Common myeloid progenitor, CD34-positive (primary cell): ENCODE measurements around the gene SETD5.

Experiments used
- CTCF ChIA-PET: fragments of 350-600 bp; sonication (Branson Sonifier 250); formaldehyde crosslinking; loops from one replicate; lab custom pipeline; 2021; ENCODE audit warnings: antibody characterized with exemption; lab: Charles Lee
- POLR2A ChIA-PET: fragments of 350-600 bp; sonication (Branson Sonifier 250); formaldehyde crosslinking; loops from one replicate; lab custom pipeline; 2021; ENCODE audit warnings: antibody characterized with exemption; lab: Charles Lee
- DNase-seq, 3 donors: peaks; one replicate each; pipeline versions ENCODE4 v3.0.0 to v3.0.0-alpha.2; 2013
- H3K27ac ChIP-seq, 2 experiments: 1 replicate in 1 of 2; 2 replicates in 1 of 2; pipeline ENCODE4 v1.7.0; 2013; ENCODE audit warnings: inconsistent platforms in 2 of 2, low read length in 2 of 2, mild to moderate bottlenecking in 2 of 2, low read depth in 1 of 2, moderate library complexity in 1 of 2; ENCODE audit not compliant: severe bottlenecking in 2 of 2, insufficient read depth in 1 of 2, poor library complexity in 1 of 2
- H3K27me3 ChIP-seq, 5 experiments: replicated peaks in 2 of 5; 1 replicate in 3 of 5; 2 replicates in 2 of 5; pipeline versions ENCODE4 v1.6.1 to v1.7.0; 2013; ENCODE audit warnings: low read length in 4 of 5, mild to moderate bottlenecking in 2 of 5, moderate library complexity in 2 of 5, inconsistent platforms in 1 of 5; ENCODE audit not compliant: insufficient read depth in 5 of 5, control insufficient read depth in 4 of 5
- H3K36me3 ChIP-seq, 4 experiments: 1 replicate in 2 of 4; 2 replicates in 2 of 4; pipeline versions ENCODE4 v1.6.1 to v1.7.0; 2013; ENCODE audit warnings: low read length in 3 of 4, control low read depth in 1 of 4, mild to moderate bottlenecking in 1 of 4; ENCODE audit not compliant: control insufficient read depth in 4 of 4, insufficient read depth in 4 of 4
- H3K4me1 ChIP-seq, 4 experiments: 1 replicate in 3 of 4; 2 replicates in 1 of 4; pipeline versions ENCODE4 v1.6.1 to v1.7.1; 2013; ENCODE audit warnings: low read length in 3 of 4, mild to moderate bottlenecking in 3 of 4, control low read depth in 1 of 4, inconsistent platforms in 1 of 4, moderate library complexity in 1 of 4; ENCODE audit not compliant: control insufficient read depth in 4 of 4, insufficient read depth in 4 of 4; ENCODE audit errors: control extremely low read depth in 1 of 4
- H3K4me3 ChIP-seq, 7 experiments: 1 replicate in 4 of 7; 2 replicates in 3 of 7; pipeline versions ENCODE4 v1.5.1 to v1.7.0; 2013; ENCODE audit warnings: mild to moderate bottlenecking in 7 of 7, low read length in 6 of 7, moderate library complexity in 6 of 7, inconsistent platforms in 2 of 7, low read depth in 2 of 7, control low read depth in 1 of 7; ENCODE audit not compliant: insufficient read depth in 4 of 7, control insufficient read depth in 1 of 7; ENCODE audit errors: extremely low read depth in 1 of 7
- H3K9me3 ChIP-seq, 5 experiments: 1 replicate in 4 of 5; 2 replicates in 1 of 5; pipeline versions ENCODE4 v1.6.1 to v1.7.1; 2013; ENCODE audit warnings: low read length in 4 of 5, mild to moderate bottlenecking in 2 of 5, inconsistent platforms in 1 of 5, low read depth in 1 of 5, moderate library complexity in 1 of 5; ENCODE audit not compliant: control insufficient read depth in 4 of 5, insufficient read depth in 2 of 5; ENCODE audit errors: control extremely low read depth in 1 of 5
- WGBS: methylation state at CpG from one replicate; pipeline ENCODE4 v1.1.5; 2013; ENCODE audit not compliant: insufficient coverage; 5-methylcytosine and 5-hydroxymethylcytosine counted together

The SETD5 gene

GRCh38 chr3:9361691-9362388, 35.6 kb upstream of the SETD5 start:
- peak overlapping the region in 2 of 7 experiments; percentile 87 to 88 for H3K4me3 ChIP-seq
- H3K27me3 ChIP-seq = no peaks in the 10 kb centered on the region
- H3K27ac ChIP-seq = peak overlapping the region; percentile 95 to 98
- H3K4me1 ChIP-seq = peaks cover 9 to 14% (median 11%) of the 10 kb centered on the region in 4 experiments
- ChIA-PET POLR2A (interaction anchor here (1.7 to 4.1 kb wide), 2 partner anchors 34 to 37 kb away, joined by 6 to 70 read pairs; partner anchors contain the start of gene SETD5), CTCF (interaction anchor here (1.4 to 4.6 kb wide), 8 partner anchors 9 to 63 kb away, joined by 5 to 42 read pairs (median 10); no protein-coding TSS in a partner anchor)
- WGBS = 95% methylated on average over 4 of the region's 5 CpGs
- no peaks in the 10 kb centered on the region for H3K9me3 ChIP-seq
- no peak for DNase-seq
- H3K36me3 ChIP-seq = peaks cover 3 to 17% (median 9%) of the 10 kb centered on the region in 4 experiments

DNA sequence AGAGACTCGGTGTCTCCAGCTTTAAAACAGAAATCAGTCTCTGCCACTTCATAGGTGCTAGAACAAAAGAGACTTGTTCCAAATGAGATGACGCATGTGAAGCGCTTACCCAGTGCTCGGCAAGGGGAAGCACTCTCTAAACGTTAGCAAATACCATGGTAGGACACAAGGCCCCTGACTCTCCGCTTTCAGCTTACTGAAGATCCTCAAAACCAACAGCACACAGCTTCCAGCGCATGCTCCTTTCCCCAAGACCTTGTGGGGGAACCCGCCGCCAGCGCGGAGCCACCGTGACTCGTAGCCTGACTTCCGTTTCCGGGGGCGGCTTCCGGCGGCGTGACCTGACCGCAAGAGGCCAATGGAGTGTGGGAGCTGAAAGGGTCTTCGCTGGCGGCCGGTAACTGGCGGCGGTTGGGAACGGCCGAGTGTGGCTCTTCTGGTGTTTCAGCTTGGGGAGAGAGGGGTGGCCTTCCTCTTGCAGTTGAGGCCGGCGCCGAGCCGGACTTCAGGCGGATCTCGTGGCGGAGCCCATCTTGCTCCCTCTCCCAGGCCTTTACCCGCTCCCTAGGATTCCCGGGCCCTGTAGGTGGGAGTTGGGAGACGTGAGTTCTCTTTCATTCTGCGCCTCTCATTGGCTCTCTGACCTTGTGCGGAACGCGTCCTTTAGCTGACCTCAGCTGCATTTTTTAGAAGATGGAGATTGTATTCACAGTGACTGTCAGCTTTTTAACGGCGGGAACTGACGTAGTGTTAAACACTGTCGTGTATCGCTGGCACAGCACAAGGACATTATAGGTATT, 34.5 kb upstream of the SETD5 start, which contains the start of gene THUMPD3:
Gene THUMPD3 (plus strand): TSS at position 324 of the 800 bp plus-strand sequence. CDS start 2,015 bp downstream, outside the sequence.
- DNase-seq = peak; percentile 96 to 99 (median 98)
- peaks cover 3 to 25% (median 13%) of the 10 kb centered on the region in 4 experiments for H3K36me3 ChIP-seq
- H3K27me3 ChIP-seq = no peaks in the 10 kb centered on the region
- POLR2A ChIA-PET = interaction anchor here (0.6 to 4.1 kb wide), 12 partner anchors 8 to 128 kb away, joined by 3 to 70 read pairs (median 4); partner anchors contain the start of gene SETD5
- peak within 1 kb of the TSS; percentile 62 to 88 (median 81) for H3K4me3 ChIP-seq
- no peaks in the 10 kb centered on the region for H3K9me3 ChIP-seq
- H3K27ac ChIP-seq = peak within 1 kb of the TSS; percentile 95 to 98
- H3K4me1 ChIP-seq = peaks cover 9 to 14% (median 11%) of the 10 kb centered on the region in 4 experiments
- WGBS = 2% methylated on average over 38 of the region's 46 CpGs
- CTCF ChIA-PET = interaction anchor here (0.8 to 4.6 kb wide), 11 partner anchors 9 to 62 kb away, joined by 3 to 42 read pairs (median 8); no protein-coding TSS in a partner anchor

- Histone ChIP-seq H3K36me3 (peaks cover 21 to 72% (median 45%) of the 10 kb centered on the region in 4 experiments), H3K27me3 (no peaks in the 10 kb centered on the region), H3K9me3 (no peaks in the 10 kb centered on the region), H3K4me1 (peaks cover 0 to 10% (median 9%) of the 10 kb centered on the region in 4 experiments), H3K4me3 (no peak overlapping the region), H3K27ac (no peak overlapping the region)
- no peak for DNase-seq
- ChIA-PET POLR2A (interaction anchor here (1.6 kb wide), 1 partner anchor 26 kb away, joined by 3 read pairs; no protein-coding TSS in a partner anchor), CTCF (no interaction called here)
- WGBS = no CpG with 5 or more reads among the region's 1 CpG
These were observed 27.9 kb upstream of the SETD5 start for GRCh38 chr3:9369508-9369907.

DNA sequence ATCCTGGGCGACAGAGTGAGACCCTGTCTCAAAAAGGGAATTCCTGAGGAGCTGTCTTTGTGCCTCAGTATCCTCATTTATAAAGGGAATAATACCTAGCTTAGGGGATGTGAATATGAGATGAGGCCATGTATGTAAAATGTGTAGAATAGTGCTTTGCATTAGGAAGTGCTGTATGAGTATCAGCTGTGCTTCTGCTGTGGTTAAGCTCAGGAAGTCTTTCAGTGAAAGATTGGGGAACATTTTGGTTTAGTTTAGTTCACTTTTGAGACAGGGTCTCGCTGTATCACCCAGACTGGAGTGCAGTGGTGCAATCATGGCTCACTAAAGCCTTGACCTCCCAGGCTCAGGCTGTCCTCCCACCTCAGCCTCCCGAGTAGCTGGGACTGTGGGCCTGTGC, 23.9 kb upstream of the SETD5 start:
- CTCF ChIA-PET = interaction anchor here (1.0 to 2.1 kb wide), 6 partner anchors 10 to 22 kb away, joined by 3 to 10 read pairs (median 7); partner anchors contain the start of gene THUMPD3
- Histone ChIP-seq H3K36me3 (peaks cover 32 to 84% (median 55%) of the 10 kb centered on the region in 4 experiments), H3K4me1 (peaks cover 0 to 14% (median 9%) of the 10 kb centered on the region in 4 experiments)

DNA sequence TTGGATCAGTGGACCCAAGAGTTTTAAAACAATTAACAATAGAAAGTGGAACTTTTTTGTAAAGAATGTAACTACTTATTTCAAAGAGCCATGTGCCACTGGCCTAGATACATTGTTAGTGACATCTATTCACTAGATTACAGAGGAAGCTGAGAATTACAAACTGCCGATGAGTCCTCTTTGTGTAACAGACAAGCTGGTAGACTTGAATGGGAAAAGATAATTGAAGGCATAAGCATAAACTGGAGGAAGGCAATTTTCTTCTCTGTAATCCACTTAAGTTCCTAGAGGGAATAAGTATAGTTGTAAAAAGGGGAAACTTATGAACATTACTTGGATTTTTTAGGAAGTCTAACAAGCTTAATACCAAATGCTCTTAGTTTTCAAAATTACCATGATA, 19.4 kb upstream of the SETD5 start:
- H3K27me3 ChIP-seq = no peaks in the 10 kb centered on the region
- no peak overlapping the region for H3K4me3 ChIP-seq
- peaks cover 29 to 79% (median 50%) of the 10 kb centered on the region in 4 experiments for H3K36me3 ChIP-seq
- 100% methylated on average over 1 of the region's 1 CpG for WGBS
- ChIA-PET POLR2A (interaction anchor here (1.0 to 1.1 kb wide), 2 partner anchors 15 to 20 kb away, joined by 3 read pairs; partner anchors contain the start of gene SETD5), CTCF (interaction anchor here (1.4 to 3.2 kb wide), 5 partner anchors 14 to 26 kb away, joined by 3 to 12 read pairs (median 9); partner anchors contain the start of gene THUMPD3)
- H3K9me3 ChIP-seq = no peaks in the 10 kb centered on the region
- DNase-seq = no peak
- no peak overlapping the region for H3K27ac ChIP-seq
- peaks cover 0 to 13% (median 8%) of the 10 kb centered on the region in 4 experiments for H3K4me1 ChIP-seq

More for the DNA sequence above, 23.9 kb upstream of the SETD5 start:
- no peaks in the 10 kb centered on the region for H3K9me3 ChIP-seq
- peak; percentile 48 to 87 (median 70) for DNase-seq
- H3K27ac ChIP-seq = no peak overlapping the region
- 54% methylated on average over 3 of the region's 3 CpGs for WGBS
- H3K27me3 ChIP-seq = no peaks in the 10 kb centered on the region
- POLR2A ChIA-PET = interaction anchor here (0.8 to 1.2 kb wide), 2 partner anchors 10 to 23 kb away, joined by 3 to 9 read pairs; partner anchors contain the start of gene THUMPD3
- H3K4me3 ChIP-seq = no peak overlapping the region

GRCh38 chr3:9379327-9379726, 18.1 kb upstream of the SETD5 start:
- POLR2A ChIA-PET = no interaction called here

More at GRCh38 chr3:9379327-9379726, 18.1 kb upstream of the SETD5 start:
- Histone ChIP-seq H3K9me3 (no peaks in the 10 kb centered on the region), H3K4me1 (peaks cover 0 to 4% (median 0%) of the 10 kb centered on the region in 4 experiments), H3K36me3 (peaks cover 29 to 80% (median 46%) of the 10 kb centered on the region in 4 experiments), H3K4me3 (no peak overlapping the region), H3K27me3 (no peaks in the 10 kb centered on the region), H3K27ac (no peak overlapping the region)
- no peak for DNase-seq
- CTCF ChIA-PET = interaction anchor here (2.5 to 3.2 kb wide), 3 partner anchors 16 to 26 kb away, joined by 9 to 12 read pairs (median 11); partner anchors contain the start of gene THUMPD3
- WGBS = 50% methylated on average over 2 of the region's 4 CpGs
